ENCODE data around the gene DMXL1. TPM values are rescaled to one million over a fixed set of nuclear protein-coding genes. Genes with fewer than 3 reads are reported as not detected.
A peak's percentile ranks its signal among the peaks of the same experiment; 100 is the strongest.

Gene DMXL1
- total RNA-seq, 2 experiments from 2014 or later, result 28.4 to 29.1 TPM

DNA sequence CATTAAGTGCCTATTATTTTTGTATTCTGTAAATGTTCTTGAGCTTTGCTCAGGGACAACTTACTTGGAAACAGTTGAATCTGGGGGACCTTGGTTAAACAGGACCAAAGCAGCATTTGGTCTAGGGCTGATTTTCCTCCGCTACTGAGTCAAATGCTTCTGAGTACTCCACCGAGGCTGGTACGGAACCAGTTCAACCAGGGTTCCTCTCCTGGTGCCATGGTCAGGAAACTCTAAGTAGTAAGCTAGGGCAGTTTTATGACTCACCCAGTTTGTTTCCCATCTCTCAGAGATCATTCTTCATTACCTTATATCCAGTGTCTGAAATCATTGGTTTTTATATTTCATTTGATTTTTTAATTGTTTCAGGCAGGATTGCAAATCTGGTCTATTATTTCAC is 173.0 kb downstream of the DMXL1 start:
- ChIA-PET CTCF (no interaction called here), POLR2A (interaction anchor here (1.1 kb wide), 1 partner anchor 57 kb away, joined by 3 read pairs; no protein-coding TSS in a partner anchor)
- H3K9me3 Mint-ChIP-seq, result no peaks in the 10 kb centered on the region
- intact Hi-C loops (cut with DNase I, micrococcal nuclease), result no loop called here
- TF ChIP-seq, protein P1, sequence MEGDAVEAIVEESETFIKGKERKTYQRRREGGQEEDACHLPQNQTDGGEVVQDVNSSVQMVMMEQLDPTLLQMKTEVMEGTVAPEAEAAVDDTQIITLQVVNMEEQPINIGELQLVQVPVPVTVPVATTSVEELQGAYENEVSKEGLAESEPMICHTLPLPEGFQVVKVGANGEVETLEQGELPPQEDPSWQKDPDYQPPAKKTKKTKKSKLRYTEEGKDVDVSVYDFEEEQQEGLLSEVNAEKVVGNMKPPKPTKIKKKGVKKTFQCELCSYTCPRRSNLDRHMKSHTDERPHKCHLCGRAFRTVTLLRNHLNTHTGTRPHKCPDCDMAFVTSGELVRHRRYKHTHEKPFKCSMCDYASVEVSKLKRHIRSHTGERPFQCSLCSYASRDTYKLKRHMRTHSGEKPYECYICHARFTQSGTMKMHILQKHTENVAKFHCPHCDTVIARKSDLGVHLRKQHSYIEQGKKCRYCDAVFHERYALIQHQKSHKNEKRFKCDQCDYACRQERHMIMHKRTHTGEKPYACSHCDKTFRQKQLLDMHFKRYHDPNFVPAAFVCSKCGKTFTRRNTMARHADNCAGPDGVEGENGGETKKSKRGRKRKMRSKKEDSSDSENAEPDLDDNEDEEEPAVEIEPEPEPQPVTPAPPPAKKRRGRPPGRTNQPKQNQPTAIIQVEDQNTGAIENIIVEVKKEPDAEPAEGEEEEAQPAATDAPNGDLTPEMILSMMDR (IDR thresholded peaks at IDR 0.05), result no peak
- no peaks in the 10 kb centered on the region for H3K27me3 Mint-ChIP-seq
- H3K4me3 Mint-ChIP-seq, result no peak overlapping the region
- Histone ChIP-seq H3K36me3 (ENCODE audit: insufficient read depth, low read length) (peaks cover 9% of the 10 kb centered on the region), H3K27me3 (ENCODE audit: control insufficient read depth in 1 of 2, insufficient read depth in 2 of 2, low read length in 2 of 2) (no peaks in the 10 kb centered on the region), H3K4me3 (ENCODE audit: low read length) (no peak overlapping the region), H3K27ac (ENCODE audit: low read depth in 1 of 2, low read length in 2 of 2) (no peak overlapping the region), H3K4me1 (ENCODE audit: insufficient read depth, low read length) (no peaks in the 10 kb centered on the region), H3K9me3 (ENCODE audit: control insufficient read depth in 1 of 2, insufficient read depth in 1 of 2, low read length in 2 of 2) (no peaks in the 10 kb centered on the region)
- no peak overlapping the region for H3K27ac Mint-ChIP-seq
- DNase-seq, result no peak
- ATAC-seq (ENCODE audit: poor library complexity), result no peak
- H3K36me3 Mint-ChIP-seq (ENCODE audit: low read depth), result peaks cover 44% of the 10 kb centered on the region
- peaks cover 6% of the 10 kb centered on the region for H3K4me1 Mint-ChIP-seq (ENCODE audit: low read depth)

DNA sequence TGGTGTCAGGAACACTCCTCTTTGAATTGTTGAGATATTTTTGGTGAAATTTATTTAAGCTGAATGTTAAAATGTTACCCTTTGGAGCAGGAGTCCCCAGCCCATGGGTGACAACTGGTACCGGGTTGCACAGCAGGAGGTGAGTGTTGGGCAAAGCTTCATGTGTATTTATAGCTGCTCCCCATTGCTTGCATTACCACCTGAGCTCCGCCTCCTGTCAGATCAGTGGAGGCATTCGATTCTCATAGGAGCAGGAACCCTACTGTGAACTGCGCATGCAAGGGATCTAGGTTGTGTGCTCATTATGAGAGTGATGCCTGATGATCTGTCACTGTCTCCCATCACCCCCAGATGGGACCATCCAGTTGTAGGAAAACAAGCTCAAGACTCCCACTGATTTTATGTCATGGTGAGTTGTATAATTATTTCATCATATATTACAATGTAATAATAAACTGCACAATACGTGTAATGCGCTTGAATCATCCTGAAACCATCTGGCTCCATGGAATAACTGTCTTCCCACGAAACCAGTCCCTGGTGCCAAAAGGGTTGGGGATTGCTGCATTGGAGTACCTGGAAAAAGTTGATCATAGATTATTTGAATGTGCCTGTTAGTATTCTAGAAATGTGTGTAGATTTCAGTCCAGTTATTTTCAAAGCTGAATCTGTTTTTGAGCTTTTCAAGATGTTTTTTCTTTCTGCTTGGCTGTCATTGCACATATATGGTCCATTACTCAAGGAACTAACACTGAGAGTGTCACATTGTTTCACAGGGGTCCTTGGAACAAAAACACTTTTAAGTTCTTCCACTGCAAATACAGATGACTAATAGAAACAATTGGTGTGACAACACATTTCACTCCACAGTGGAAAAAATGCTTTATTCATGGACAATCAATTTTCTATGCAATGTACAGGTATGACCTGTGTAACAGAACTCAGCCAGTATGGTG is 180.3 kb downstream of the DMXL1 start:
- H3K27me3 ChIP-seq (ENCODE audit: control insufficient read depth in 1 of 2, insufficient read depth in 2 of 2, low read length in 2 of 2), result no peaks in the 10 kb centered on the region
- ChIA-PET CTCF (interaction anchor here (1.6 kb wide), 1 partner anchor 11 kb away, joined by 3 read pairs; no protein-coding TSS in a partner anchor), POLR2A (no interaction called here)
- Mint-ChIP-seq H3K9me3 (peaks cover 4% of the 10 kb centered on the region), H3K27me3 (no peaks in the 10 kb centered on the region), H3K36me3 (ENCODE audit: low read depth) (peaks cover 55% of the 10 kb centered on the region), H3K27ac (no peak overlapping the region), H3K4me3 (no peak overlapping the region), H3K4me1 (ENCODE audit: low read depth) (no peaks in the 10 kb centered on the region)
- intact Hi-C loops (cut with DNase I, micrococcal nuclease), result no loop called here
- H3K36me3 ChIP-seq (ENCODE audit: insufficient read depth, low read length), result no peaks in the 10 kb centered on the region
- ATAC-seq (ENCODE audit: poor library complexity) (no peak), DNase-seq (no peak)
- H3K4me3 ChIP-seq (ENCODE audit: low read length), result no peak overlapping the region
- H3K9me3 ChIP-seq (ENCODE audit: control insufficient read depth in 1 of 2, insufficient read depth in 1 of 2, low read length in 2 of 2), result peaks cover 0 to 18% of the 10 kb centered on the region in 2 experiments
- H3K4me1 ChIP-seq (ENCODE audit: insufficient read depth, low read length), result no peaks in the 10 kb centered on the region
- TF ChIP-seq, protein P1 (IDR thresholded peaks at IDR 0.05), result no peak
- no peak overlapping the region for H3K27ac ChIP-seq (ENCODE audit: low read depth in 1 of 2, low read length in 2 of 2)

DNA sequence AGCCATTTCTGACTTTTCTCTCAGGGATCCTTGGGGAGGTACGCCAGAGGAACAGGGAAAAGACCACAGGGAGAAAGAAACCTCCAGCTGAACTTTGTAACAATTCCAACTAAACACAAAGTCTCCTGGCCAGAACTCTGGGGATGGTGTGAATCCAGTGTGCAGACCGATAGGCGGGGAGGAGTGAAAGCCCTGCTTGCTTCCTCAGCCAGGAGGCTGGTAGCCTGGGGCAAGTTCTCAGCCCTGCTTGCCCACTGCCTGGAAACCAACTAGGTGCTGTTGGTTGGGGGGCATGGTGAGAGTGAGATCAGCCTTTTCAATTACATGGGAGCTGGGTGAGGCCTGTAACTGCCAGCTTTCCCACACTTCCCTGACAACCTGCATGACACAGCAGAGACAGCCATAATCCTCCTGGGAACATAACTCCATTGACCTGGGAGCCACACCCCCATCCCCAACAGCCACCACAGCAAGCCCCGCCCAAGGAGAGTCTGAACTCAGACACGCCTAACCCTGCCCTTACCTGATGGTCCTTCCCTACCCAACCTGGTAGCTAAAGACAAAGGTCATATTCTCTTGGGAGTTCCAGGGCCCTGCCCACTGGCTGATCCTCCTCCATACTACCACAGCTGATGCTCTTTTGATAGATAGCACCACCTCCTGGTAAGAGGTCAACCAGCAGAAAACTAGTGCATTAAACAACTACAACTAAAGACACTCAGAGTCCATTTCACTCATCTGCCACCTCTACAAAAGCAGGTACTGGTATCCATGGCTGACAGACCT is 184.9 kb downstream of the DMXL1 start:
- DNase-seq (peak in 2 of 14 experiments; percentile 20 to 37), ATAC-seq (ENCODE audit: poor library complexity) (no peak)
- ChIA-PET CTCF (interaction anchor here (0.7 kb wide), 1 partner anchor 109 kb away, joined by 3 read pairs; no protein-coding TSS in a partner anchor), POLR2A (interaction anchor here (0.7 kb wide), 1 partner anchor 18 kb away, joined by 4 read pairs; no protein-coding TSS in a partner anchor)
- Histone ChIP-seq H3K36me3 (ENCODE audit: insufficient read depth, low read length) (no peaks in the 10 kb centered on the region), H3K27me3 (ENCODE audit: control insufficient read depth in 1 of 2, insufficient read depth in 2 of 2, low read length in 2 of 2) (no peaks in the 10 kb centered on the region), H3K27ac (ENCODE audit: low read depth in 1 of 2, low read length in 2 of 2) (no peak overlapping the region), H3K4me3 (ENCODE audit: low read length) (no peak overlapping the region), H3K4me1 (ENCODE audit: insufficient read depth, low read length) (no peaks in the 10 kb centered on the region), H3K9me3 (ENCODE audit: control insufficient read depth in 1 of 2, insufficient read depth in 1 of 2, low read length in 2 of 2) (peaks cover 10 to 24% of the 10 kb centered on the region in 2 experiments)
- Mint-ChIP-seq H3K4me3 (no peak overlapping the region), H3K27ac (no peak overlapping the region), H3K36me3 (ENCODE audit: low read depth) (peaks cover 74% of the 10 kb centered on the region), H3K27me3 (no peaks in the 10 kb centered on the region), H3K9me3 (peaks cover 16% of the 10 kb centered on the region), H3K4me1 (ENCODE audit: low read depth) (no peaks in the 10 kb centered on the region)
- TF ChIP-seq, protein P1 (IDR thresholded peaks at IDR 0.05), result no peak
- intact Hi-C loops (cut with DNase I, micrococcal nuclease), result no loop called here

All from CD4-positive, alpha-beta T cell (primary cell).